Smooth muscle cell of the coronary artery (primary cell): Measurements from ENCODE around the gene GABRB2. TPM values are rescaled to one million over a fixed set of nuclear protein-coding genes. Genes with fewer than 3 reads are reported as not detected.

Source experiments
- total RNA-seq: library from RNA; depleted of rRNA; stranded (reverse); fragments of >200 nt; gene quantifications from 2 replicates; pipeline ENCODE4 v1.2.3, GENCODE V29; 2014; ENCODE audit warnings: low replicate concordance

The GABRB2 gene
- total RNA-seq, result under 0.01 TPM in 1 of 2 replicates, not detected in the other

GRCh38 chr5:161546470-161547301, at the start of gene GABRB2:
TSS of gene GABRB2 (minus strand) at chr5:161546725. CDS start at chr5:161546643, 82 bp downstream.

Other genes with a start within 250 kb of the GABRB2 start
- gene GABRA6, start 139.0 kb upstream of the GABRB2 start, total RNA-seq, result not detected in 2 replicates